ENCODE measurements around the gene ZIM2.

Gene ZIM2

GRCh38 chr19:56806639-56807038 is 33.9 kb downstream of the ZIM2 start:
- no peak for DNase-seq (ENCODE audit: low spot score)

GRCh38 chr19:56778351-56778750 is 62.2 kb downstream of the ZIM2 start:
- DNase-seq (ENCODE audit: low spot score): no peak

- DNase-seq (ENCODE audit: low spot score): no peak
Measured at GRCh38 chr19:56769650-56770049, 70.9 kb downstream of the ZIM2 start.

GRCh38 chr19:56765137-56765536 is 75.4 kb downstream of the ZIM2 start:
- no peak for DNase-seq (ENCODE audit: low spot score)

GRCh38 chr19:56764196-56764695 is 76.3 kb downstream of the ZIM2 start:
- DNase-seq (ENCODE audit: low spot score): no peak

- no peak for DNase-seq (ENCODE audit: low spot score)
Measured at GRCh38 chr19:56760842-56761241, 79.7 kb downstream of the ZIM2 start.

- no peak for DNase-seq (ENCODE audit: low spot score)
Measured at GRCh38 chr19:56759531-56759930, 81.0 kb downstream of the ZIM2 start.

- no peak for DNase-seq (ENCODE audit: low spot score)
Measured at GRCh38 chr19:56751078-56751489, 89.4 kb downstream of the ZIM2 start.

- DNase-seq (ENCODE audit: low spot score): no peak
Measured at GRCh38 chr19:56750658-56751057, 89.9 kb downstream of the ZIM2 start.

- DNase-seq (ENCODE audit: low spot score): no peak
Measured at GRCh38 chr19:56748378-56748777, 92.1 kb downstream of the ZIM2 start.

GRCh38 chr19:56746367-56746766 is 94.2 kb downstream of the ZIM2 start:
- DNase-seq (ENCODE audit: low spot score): no peak

- DNase-seq (ENCODE audit: low spot score): no peak
Measured at GRCh38 chr19:56740501-56740900, 100.0 kb downstream of the ZIM2 start.

- no peak for DNase-seq (ENCODE audit: low spot score)
Measured at GRCh38 chr19:56736571-56736970, 104.0 kb downstream of the ZIM2 start.

- DNase-seq (ENCODE audit: low spot score): no peak
Measured at GRCh38 chr19:56732976-56733375, 107.5 kb downstream of the ZIM2 start.

- DNase-seq (ENCODE audit: low spot score): no peak
Measured at GRCh38 chr19:56727677-56728076, 112.8 kb downstream of the ZIM2 start.

- DNase-seq (ENCODE audit: low spot score): no peak
Measured at GRCh38 chr19:56725829-56726424, 114.6 kb downstream of the ZIM2 start.
